ENCODE results near the gene MAN2A2. TPM values are rescaled to one million over a fixed set of nuclear protein-coding genes. Genes with fewer than 3 reads are reported as not detected.

MAN2A2 gene
- total RNA-seq, 1 donor from 2014 or later: 104 TPM

DNA sequence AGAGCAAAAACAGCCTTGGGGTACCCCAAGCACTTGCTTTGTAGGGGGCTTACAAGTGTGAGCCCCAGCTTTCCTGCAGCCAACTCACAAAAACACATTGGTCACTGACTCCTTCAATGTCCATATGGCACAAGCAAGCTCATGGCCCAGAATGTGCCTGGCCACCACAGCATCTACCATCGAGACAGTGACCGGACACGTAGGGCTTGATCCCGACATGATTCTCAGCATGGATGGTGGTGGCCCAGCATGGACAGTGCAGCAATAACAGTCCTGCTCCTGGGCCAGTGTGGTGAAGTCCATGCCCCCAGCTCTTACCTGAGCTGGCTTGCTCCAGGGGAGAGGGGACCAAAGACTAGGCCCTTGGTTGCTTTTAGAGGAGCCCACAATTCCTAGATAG is 37.9 kb downstream of the MAN2A2 start:
- no peak for DNase-seq (ENCODE audit: low spot score)

DNA sequence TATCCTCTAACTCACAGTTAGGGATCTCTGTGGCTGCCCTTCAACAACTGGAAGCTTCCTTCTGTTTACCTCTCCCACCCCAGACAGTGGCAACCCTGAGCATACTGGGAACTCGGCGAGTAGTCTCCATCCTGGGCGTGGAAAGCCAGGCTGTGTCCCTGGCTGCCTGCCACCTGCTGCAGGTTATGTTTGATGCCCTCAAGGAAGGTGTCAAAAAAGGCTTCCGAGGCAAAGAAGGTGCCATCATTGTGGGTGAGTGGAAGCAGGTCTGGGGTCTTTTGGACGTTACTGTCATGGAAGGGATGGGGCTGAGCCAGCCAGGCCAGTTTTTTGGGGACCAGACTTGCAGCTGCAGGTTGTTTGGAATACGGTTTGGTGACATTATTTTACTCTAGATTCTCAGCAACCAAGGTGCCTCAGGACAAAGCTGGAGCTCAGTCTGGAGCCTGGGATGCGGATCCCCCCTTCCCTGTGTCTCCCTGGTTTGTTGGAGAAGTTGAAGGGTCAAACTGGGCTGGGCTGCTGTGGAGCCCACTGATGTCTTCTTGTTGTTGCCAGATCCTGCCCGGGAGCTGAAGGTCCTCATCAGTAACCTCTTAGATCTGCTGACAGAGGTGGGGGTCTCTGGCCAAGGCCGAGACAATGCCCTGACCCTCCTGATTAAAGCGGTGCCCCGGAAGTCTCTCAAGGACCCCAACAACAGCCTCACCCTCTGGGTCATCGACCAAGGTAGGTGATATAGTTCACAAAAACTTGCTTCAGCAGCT is 39.4 kb downstream of the MAN2A2 start:
- no peak for DNase-seq (ENCODE audit: low spot score)

DNA sequence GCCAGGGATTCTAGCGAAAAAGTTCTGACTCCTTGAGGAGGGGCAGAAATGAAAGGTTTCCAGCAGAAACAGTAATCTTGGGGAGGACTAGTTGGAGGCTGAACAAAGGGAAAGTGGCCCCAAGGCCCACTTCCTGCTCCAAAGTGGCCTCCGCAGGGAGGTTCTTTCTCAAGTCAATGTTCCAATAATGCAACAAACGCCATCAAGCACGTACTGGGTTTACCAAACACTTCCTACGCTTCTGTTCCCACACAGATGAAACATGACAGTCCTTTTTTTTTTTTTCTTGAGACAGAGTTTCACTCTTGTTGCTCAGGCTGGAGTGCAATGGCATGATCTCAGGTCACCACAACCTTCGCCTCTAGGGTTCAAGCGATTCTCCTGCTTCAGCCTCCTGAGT is 42.0 kb downstream of the MAN2A2 start:
- no peak for DNase-seq (ENCODE audit: low spot score)

DNA sequence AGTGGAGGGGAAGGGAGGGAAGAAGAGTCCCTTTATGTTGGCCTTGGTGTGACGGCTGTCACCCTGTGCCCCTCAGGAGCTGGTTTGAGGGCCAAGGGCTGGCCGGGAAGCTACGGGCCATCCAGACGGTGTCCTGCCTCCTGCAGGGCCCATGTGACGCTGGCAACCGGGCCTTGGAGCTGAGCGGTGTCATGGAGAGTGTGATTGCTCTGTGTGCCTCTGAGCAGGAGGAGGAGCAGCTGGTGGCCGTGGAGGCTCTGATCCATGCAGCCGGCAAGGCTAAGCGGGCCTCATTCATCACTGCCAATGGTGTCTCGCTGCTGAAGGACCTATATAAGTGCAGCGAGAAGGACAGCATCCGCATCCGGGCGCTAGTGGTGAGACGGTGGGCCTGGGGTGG is 43.4 kb downstream of the MAN2A2 start:
- no peak for DNase-seq (ENCODE audit: low spot score)

DNA sequence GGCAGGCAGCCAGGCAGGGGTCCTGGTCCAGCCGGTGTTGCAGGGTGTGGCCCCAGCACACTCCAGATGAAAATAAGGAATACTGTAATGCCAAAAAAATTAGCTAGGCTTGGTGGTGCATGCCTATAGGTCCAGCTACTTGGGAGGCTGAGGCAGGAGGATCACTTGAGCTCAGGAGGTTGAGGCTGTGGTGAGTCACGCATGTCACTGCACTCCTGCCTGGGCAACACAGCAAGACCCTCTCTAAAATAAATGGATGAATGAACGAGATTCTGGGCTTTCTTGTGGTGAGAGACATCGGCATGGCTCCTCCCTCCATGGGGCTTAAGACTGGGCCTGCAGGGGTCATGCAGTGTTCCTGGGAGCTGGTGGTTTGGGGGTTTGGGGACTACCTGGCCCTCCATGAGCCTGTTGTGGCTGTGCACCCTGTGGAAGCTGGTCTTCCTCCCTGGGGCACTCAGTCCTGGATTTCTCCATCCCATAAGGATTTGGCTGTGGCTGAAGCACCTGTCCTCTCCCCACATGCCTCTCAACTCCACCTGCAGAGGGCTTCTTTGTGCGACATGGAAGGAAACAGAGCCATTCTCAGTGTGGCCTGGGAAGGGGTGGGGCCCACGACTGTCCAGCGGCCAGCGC is 44.0 kb downstream of the MAN2A2 start:
- no peak for DNase-seq (ENCODE audit: low spot score)

DNA sequence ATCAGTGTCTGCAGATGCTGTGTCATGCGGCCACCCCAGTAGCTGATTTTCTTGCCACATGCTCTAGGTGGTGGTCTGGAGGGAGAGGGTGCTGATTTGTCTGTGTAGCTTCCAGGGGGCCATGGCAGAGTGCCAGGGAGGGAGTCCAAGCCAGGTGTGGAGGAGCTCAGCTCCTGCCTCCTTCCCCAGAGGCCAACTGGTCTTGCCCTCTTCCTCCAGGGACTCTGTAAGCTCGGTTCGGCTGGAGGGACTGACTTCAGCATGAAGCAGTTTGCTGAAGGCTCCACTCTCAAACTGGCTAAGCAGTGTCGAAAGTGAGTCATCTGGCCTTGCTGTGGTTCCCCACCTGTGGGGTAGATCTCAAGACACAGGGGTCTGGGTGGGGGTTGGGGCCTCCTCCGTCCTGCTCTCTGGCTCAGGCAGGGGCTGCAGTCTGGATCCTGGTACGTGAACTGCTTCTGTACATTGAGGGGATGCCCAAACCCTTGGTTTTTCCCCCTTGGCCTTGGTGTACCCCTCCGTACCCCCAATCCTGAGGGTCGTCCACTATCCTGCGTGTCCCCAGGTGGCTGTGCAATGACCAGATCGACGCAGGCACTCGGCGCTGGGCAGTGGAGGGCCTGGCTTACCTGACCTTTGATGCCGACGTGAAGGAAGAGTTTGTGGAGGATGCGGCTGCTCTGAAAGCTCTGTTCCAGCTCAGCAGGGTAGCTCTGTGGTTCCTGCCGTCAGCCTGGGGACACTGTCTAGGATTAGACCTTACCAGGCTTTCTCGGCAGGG is 44.7 kb downstream of the MAN2A2 start:
- DNase-seq (ENCODE audit: low spot score): no peak

DNA sequence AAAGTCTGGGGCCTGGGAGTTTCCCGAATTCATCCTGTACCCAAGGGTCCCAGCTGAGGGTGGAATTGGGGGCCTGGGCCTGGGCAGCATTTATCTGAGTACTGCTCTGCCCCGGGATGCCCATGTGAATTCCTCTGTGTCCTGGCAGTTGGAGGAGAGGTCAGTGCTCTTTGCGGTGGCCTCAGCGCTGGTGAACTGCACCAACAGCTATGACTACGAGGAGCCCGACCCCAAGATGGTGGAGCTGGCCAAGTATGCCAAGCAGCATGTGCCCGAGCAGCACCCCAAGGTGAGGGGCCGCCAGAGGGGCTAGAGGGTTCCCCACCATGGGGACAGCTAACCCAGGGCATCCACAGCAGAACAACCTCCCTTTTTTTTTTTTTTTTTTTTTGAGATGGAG is 45.4 kb downstream of the MAN2A2 start:
- no peak for DNase-seq (ENCODE audit: low spot score)

DNA sequence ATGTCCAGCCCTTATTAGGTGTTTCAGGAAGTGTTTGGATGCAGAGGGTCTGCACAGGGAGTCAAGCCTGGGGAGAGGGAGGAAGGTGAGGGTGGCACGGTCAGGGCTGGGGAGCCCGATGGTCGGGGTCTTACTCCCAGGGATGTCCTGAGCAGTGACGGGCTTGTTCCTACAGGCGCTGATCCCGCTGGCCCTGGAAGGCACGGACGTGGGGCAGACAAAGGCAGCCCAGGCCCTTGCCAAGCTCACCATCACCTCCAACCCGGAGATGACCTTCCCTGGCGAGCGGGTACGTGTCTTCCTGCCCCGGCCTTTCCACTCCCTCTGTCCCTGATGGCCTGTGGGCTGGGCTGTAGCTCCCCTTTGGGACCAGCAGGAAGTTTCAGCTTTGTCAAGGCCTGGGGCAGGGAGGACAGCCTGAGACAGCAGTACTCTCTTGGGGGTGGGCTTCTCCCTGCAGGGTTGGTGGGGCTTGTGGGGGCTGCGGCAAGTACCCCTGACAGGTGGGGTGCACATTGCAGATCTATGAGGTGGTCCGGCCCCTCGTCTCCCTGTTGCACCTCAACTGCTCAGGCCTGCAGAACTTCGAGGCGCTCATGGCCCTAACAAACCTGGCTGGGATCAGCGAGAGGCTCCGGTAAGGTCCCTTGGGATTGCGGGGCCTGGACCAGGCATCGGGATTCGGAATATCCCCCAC is 47.0 kb downstream of the MAN2A2 start:
- DNase-seq (ENCODE audit: low spot score): no peak

DNA sequence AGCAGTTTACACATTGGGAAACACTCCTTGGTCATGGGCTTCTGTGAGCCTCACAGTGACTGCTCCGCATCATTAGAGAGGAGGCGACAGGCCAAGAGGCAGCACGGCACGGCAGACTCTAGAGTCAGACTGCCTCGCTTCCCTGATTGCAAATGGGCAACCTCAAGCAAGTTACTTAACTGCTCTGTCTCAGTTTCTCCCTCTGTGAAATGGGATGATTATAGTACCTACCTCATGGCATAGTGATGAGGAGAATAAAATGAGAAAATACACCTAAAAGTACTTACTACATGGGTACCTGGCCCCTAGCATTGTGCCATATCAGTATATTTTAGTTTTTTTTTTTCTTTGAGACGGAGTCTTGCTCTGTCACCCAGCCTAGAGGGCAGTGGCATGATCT is 47.6 kb downstream of the MAN2A2 start:
- no peak for DNase-seq (ENCODE audit: low spot score)

DNA sequence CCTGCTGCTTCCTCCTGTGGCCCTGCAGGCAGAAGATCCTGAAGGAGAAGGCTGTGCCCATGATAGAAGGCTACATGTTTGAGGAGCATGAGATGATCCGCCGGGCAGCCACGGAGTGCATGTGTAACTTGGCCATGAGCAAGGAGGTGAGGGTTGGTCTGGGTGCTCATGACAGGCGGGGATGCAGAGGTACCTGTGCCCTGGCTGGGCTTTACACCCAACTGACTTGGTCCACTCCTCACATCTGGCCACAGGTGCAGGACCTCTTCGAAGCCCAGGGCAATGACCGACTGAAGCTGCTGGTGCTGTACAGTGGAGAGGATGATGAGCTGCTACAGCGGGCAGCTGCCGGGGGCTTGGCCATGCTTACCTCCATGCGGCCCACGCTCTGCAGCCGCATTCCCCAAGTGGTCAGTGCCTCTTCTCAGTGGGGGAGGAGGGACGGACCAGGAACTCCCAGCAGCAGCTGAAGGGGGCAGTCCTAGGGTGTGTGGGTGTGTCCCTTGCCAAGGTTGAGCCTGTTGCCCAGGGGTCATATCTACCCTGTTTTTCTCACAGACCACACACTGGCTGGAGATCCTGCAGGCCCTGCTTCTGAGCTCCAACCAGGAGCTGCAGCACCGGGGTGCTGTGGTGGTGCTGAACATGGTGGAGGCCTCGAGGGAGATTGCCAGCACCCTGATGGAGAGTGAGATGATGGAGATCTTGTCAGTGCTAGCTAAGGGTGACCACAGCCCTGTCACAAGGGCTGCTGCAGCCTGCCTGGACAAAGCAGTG is 50.0 kb downstream of the MAN2A2 start:
- DNase-seq (ENCODE audit: low spot score): no peak

DNA sequence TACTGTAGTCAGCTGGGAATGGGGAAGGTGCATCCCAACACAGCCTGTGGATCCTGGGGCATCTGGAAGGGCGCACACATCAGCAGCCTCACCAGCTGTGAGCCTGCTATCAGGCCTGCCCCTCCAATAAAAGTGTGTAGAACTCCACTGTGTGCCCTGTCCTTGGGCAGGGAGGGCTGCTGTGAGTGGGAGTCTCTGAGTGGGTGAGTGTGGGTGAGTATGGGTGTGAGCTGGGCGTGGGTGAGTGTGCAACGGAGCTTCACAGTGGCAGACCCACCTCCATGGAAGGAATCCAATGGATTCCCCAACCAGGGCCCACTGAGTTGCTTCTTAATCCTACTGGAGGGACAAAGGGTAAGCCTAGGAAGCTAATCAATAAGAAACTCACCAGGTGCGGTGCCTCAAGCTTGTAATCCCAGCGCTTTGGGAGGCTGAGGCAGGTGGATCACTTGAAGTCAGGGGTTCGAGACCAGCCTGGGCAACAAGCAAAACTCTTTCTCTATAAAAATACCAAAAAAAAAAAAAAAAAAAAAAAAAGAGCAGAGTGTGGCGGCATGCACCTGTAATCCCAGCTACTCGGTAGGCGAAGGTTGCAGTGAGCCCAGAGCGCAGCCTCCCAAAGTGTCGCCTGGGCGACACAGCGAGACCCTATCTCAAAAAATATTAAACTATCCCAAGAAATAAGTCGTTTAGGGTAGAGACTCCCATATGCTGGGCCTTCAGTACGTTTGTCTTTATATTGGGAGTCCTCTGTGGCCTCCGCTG is 51.0 kb downstream of the MAN2A2 start:
- no peak for DNase-seq (ENCODE audit: low spot score)

DNA sequence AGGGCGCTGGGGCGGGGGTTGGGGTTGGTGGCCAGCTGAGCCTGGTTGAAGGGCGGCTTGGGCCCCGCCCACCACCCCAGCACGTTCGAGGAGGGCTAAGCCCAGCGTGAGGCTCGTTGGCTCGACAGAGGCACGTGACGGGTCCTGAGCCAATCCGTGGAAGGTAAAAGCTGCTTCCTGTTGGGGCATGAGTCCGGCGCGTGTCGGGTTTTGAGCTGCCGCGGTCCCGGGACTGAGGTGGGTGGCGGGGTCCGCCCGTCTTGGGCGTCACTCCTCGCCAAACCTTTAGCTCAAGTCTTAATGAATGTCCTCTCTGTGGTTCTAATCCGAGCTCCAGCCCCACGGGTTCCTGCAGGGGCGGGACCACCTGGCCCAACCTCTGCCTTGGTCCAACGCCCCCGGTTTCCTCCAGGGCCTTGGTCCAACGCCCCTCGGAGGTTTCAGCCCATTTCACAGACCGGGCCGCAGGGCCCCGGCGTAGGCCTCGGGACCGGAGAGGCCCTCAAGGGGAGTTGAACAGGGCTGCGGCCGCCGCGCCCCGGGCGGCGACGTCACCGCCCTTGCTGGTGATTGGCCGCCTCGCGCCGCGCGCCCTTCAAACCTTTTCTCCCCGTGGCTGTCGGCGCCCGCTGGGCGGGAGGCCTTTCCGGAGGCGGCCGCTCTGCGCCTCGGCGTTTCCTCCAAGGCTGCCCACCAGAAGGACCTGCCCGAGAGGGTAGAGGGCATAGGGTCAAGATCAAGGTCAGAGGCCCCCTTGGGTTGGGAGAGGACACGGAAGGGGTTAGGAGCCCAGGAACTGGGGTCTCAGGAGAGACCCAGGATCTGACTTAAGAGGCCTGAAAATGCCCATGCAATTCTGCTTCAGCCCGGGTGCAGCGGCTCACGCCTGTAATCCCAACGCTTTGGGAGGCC is 51.9 kb downstream of the MAN2A2 start, which contains the start of gene RCCD1:
Gene RCCD1 (plus strand): TSS at position 173 of the 912 bp plus-strand sequence. CDS start 1,851 bp downstream, outside the sequence.
- DNase-seq (ENCODE audit: low spot score): peak; percentile 98

DNA sequence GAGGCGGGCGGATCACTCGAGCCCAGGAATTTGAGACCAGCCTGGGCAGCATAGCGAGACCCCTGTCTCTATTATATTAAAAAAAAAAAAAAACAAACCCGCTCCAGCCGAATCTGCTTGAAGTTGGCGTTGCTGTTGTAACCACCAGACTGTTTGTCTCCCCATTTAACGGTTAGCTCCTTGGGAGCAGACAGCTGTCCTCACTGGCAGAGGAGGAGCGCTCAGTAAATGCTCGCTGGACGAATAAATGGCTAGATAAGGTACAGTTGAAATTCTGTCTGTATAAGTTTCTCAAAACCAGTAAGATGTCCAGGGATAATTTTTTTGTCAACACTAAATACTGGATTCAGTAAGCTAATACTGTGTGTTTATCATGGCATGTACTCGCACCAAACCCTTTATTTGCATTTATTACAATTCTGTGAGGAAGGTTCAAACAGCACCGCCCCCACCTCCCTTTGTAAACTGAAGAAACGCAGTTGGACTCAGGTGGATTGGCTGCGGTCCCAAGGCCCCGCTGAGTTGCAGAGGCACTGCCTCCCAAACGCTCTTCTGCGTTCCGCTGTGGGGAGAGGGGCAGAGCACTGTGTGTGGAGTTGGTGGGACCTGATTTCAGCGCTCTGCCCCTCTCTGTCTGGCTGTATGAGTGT is 52.6 kb downstream of the MAN2A2 start:
- no peak for DNase-seq (ENCODE audit: low spot score)

DNA sequence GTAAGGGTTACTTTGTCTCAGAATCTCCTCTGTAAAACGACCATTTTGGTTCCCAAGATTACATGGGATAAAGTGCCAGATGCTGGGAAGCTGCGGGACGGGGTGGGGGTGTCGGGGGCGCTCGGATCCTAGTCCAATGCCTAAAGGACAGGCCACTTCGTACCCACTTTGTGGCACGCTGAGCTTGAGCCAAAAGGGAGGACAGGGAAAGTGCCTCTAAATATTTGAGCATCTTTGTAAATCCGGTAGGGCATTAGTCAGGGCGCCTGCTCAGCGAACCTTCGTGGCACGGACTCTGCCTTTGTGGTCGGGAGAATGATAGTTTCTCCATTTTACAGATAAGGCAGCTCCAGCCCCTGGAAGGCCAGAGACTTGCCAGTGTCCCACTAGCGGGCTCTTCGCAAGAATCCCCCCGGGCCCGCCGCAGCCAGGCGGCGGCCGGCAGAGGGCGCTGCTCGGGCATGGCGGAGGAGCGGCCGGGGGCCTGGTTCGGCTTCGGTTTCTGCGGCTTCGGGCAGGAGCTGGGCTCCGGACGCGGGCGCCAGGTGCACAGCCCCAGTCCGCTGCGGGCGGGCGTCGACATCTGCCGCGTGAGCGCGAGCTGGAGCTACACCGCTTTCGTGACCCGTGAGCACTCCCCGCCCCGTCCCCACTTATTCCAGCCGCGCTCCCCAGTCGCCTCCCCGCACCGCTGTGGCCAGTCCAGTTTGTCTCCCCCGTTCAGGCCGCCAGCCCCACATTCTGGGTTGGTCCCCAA is 53.4 kb downstream of the MAN2A2 start:
- DNase-seq (ENCODE audit: low spot score): no peak

DNA sequence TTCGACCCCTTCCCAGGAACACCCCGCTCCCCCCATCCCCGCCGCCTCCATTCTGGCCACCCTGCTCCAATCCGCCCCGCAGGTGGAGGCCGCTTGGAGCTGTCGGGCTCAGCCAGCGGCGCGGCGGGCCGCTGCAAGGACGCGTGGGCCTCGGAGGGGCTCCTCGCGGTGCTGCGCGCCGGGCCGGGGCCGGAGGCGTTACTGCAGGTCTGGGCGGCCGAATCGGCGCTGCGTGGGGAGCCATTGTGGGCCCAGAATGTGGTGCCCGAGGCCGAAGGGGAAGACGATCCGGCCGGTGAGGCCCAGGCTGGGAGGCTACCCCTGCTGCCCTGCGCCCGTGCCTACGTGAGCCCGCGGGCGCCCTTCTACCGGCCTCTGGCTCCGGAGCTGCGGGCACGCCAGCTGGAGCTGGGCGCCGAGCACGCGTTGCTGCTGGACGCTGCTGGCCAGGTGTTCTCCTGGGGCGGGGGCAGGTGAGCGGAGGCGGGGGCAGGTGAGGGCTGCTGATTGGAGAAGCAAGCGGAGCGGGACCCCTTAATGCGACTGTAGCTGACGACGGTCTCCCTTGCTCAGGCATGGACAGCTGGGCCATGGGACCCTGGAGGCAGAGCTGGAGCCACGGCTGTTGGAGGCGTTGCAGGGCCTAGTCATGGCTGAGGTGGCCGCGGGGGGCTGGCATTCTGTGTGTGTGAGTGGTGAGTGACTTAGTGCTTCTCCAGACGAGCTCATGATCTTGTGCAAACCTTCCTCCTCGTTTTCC is 54.1 kb downstream of the MAN2A2 start:
- no peak for DNase-seq (ENCODE audit: low spot score)

DNA sequence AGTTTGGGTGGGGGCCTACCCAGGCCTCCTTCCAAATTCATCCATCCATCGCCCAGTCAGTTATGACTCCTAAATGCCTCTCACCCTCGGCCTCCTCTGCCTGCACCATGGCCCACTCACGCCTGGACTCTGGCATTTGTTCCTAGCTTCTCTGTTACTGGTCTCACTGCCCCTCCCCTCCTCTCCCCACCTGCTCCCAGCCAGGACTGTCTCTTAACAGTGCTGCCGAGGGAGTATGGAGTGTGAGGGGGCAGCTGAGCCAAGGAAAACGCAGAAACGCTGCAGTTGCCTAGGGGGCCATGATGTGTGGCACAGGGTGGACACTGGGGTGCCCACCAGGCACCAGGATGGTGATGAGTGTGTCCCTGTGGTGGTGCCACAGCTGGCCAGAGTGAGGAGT is 54.7 kb downstream of the MAN2A2 start:
- no peak for DNase-seq (ENCODE audit: low spot score)
